ENCODE results near the gene CAPN12. TPM values are rescaled to one million over a fixed set of nuclear protein-coding genes. Genes with fewer than 3 reads are reported as not detected.

The CAPN12 gene
- total RNA-seq, 1 donor: 0.86 TPM

DNA sequence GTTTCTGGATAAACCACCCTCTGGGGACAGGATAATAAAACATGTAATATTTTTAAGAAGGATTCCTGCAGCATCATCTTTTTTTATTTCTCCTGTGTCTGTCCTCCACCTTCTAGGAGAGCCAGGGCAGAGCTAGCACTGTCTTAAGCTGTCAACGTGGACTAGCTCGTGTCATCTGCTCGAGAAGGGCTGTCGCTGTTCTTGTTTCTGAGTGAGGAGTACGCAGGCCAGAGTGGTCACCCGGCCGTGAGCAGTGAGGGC, 13.9 kb downstream of the CAPN12 start:
- no peak overlapping the region for H3K4me3 ChIP-seq (ENCODE audit: low read depth, low read length)
- TF ChIP-seq, protein P1, sequence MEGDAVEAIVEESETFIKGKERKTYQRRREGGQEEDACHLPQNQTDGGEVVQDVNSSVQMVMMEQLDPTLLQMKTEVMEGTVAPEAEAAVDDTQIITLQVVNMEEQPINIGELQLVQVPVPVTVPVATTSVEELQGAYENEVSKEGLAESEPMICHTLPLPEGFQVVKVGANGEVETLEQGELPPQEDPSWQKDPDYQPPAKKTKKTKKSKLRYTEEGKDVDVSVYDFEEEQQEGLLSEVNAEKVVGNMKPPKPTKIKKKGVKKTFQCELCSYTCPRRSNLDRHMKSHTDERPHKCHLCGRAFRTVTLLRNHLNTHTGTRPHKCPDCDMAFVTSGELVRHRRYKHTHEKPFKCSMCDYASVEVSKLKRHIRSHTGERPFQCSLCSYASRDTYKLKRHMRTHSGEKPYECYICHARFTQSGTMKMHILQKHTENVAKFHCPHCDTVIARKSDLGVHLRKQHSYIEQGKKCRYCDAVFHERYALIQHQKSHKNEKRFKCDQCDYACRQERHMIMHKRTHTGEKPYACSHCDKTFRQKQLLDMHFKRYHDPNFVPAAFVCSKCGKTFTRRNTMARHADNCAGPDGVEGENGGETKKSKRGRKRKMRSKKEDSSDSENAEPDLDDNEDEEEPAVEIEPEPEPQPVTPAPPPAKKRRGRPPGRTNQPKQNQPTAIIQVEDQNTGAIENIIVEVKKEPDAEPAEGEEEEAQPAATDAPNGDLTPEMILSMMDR (IDR thresholded peaks at IDR 0.05; ENCODE audit: insufficient read depth, low read depth, low read length): no peak
- DNase-seq (ENCODE audit: low read depth): no peak

GRCh38 chr19:38729653-38730469, 14.4 kb downstream of the CAPN12 start:
- TF ChIP-seq, protein P1 (IDR thresholded peaks at IDR 0.05; ENCODE audit: insufficient read depth, low read depth, low read length): peak; percentile 86
- H3K4me3 ChIP-seq (ENCODE audit: low read depth, low read length): no peak overlapping the region
- DNase-seq (ENCODE audit: low read depth): peak; percentile 66

- no peak overlapping the region for H3K4me3 ChIP-seq (ENCODE audit: low read depth, low read length)
- DNase-seq (ENCODE audit: low read depth): no peak
- TF ChIP-seq, protein P1 (IDR thresholded peaks at IDR 0.05; ENCODE audit: insufficient read depth, low read depth, low read length): no peak
These were observed 15.3 kb downstream of the CAPN12 start for GRCh38 chr19:38728752-38729541.

DNA sequence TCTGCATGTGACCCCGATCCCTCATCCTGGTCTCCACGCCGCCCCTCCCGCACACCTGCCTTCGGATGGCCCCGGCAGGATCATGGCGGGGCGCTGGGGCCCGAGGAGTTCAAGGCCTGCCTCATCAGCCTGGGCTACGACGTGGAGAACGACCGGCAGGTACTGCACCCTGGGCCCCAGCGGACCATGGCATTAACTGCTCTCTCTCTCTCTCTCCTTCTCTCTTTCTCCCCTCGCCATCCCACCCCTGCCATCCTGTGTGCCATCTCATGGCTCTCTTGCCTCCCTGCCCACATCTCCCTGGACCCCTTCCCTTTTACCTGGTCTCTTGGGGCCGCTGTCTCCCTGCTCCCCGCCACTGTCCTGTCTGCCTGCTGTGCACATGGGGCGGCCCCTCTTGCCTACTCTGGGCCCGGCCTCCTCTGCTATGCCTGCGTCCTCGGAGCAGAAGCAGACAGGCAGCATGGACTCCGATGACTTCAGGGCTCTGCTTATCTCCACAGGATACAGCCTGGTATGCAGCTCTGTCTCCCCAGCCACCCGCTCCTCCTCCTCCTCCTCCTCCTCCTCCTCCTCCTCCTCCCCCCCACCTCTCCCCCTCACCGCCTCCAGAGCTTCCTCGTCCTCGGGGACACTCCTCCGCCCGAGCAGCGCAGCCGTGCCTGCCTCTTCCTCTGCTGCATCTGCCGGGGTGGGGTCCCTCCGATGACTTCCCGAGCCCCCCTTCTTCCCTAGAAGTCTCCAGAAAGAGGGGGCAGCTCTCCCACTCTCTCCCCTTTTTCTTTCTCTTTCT, 16.2 kb downstream of the CAPN12 start:
- TF ChIP-seq, protein P1 (IDR thresholded peaks at IDR 0.05; ENCODE audit: insufficient read depth, low read depth, low read length): no peak
- peak; percentile 79 for DNase-seq (ENCODE audit: low read depth)
- no peak overlapping the region for H3K4me3 ChIP-seq (ENCODE audit: low read depth, low read length)

DNA sequence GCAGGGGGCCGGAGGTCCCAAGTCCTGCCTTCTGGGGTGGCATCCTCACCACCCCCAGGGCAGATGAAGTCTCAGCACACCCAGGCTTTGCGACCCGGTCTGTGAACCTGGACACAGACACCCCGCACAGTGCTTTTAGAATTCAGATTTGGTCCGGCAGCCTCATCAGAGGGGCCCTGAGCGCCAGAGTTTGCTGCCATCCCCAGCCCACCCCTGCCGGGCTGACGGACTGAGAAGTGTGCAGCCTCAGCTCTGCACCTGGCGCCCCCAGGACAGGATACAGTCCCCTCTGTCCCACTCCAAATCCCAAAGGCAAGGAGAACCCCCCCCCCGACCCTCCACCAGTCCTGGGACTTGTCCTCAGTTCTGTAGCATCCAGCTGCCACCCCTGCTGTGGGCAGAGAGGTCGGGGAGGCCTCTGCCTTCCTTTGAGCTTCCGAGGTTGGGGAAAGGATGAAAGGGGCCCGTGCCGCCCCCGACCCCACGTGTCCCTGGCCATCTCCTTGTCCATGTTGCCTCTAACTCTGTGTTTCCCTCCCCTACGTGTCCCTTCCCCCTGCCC, 16.9 kb downstream of the CAPN12 start:
- no peak for DNase-seq (ENCODE audit: low read depth)
- TF ChIP-seq, protein P1 (IDR thresholded peaks at IDR 0.05; ENCODE audit: insufficient read depth, low read depth, low read length): no peak
- H3K4me3 ChIP-seq (ENCODE audit: low read depth, low read length): no peak overlapping the region

DNA sequence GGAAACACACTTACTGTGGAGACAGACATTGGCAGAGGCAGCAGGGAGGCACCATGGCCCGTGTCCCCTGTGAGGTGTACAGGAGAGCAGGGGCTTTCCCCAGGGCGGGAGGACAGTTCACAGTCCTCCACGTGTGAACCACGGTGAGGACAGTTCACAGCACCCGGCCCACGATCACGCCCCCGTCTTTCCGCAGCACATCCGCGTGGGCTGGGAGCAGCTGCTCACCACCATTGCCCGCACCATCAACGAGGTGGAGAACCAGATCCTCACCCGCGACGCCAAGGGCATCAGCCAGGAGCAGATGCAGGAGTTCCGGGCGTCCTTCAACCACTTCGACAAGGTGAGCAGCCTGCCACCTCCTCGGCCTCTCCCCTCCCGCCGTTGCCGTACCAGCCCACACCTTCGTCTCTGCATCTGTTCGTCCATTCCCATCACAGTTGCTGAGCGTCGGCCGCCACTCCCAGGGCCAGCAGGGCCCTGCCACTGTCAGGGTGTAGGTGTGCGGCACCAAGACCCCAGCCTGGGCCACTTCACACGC, 17.4 kb downstream of the CAPN12 start:
- TF ChIP-seq, protein P1 (IDR thresholded peaks at IDR 0.05; ENCODE audit: insufficient read depth, low read depth, low read length): no peak
- no peak overlapping the region for H3K4me3 ChIP-seq (ENCODE audit: low read depth, low read length)
- no peak for DNase-seq (ENCODE audit: low read depth)
